GM21786 (cell line): ENCODE measurements around the gene ROMO1.
"Not testable (repeated sequence)": the region's sequence is repeated elsewhere in the genome, so short reads cannot be mapped to it uniquely, and the experiment has no call there.

Experiments used
- ATAC-seq: cut with Tn5 transposase; IDR thresholded peaks from one replicate; pipeline ENCODE4 v1.9.1; 2021; ENCODE audit not compliant: unreplicated experiment

The ROMO1 gene

GRCh38 chr20:35729283-35729807 is 30.1 kb downstream of the ROMO1 start:
- ATAC-seq: no peak

GRCh38 chr20:35729836-35730582 is 30.8 kb downstream of the ROMO1 start:
- no peak for ATAC-seq

GRCh38 chr20:35730583-35731468 is 31.6 kb downstream of the ROMO1 start:
- ATAC-seq: no peak

- no peak for ATAC-seq
Observed at GRCh38 chr20:35731469-35731788, 32.2 kb downstream of the ROMO1 start.

GRCh38 chr20:35731862-35732643 is 32.8 kb downstream of the ROMO1 start:
- ATAC-seq: no peak

- no peak for ATAC-seq
Observed at GRCh38 chr20:35732644-35732982, 33.4 kb downstream of the ROMO1 start.

GRCh38 chr20:35734374-35734773 is 35.2 kb downstream of the ROMO1 start:
- ATAC-seq: no peak

GRCh38 chr20:35734777-35735649 is 35.8 kb downstream of the ROMO1 start:
- ATAC-seq: no peak

- ATAC-seq: no peak
Observed at GRCh38 chr20:35735826-35736470, 36.7 kb downstream of the ROMO1 start.

- no peak for ATAC-seq
Observed at GRCh38 chr20:35737865-35738333, 38.7 kb downstream of the ROMO1 start.

- no peak for ATAC-seq
Observed at GRCh38 chr20:35738410-35739179, 39.4 kb downstream of the ROMO1 start.

- no peak for ATAC-seq
Observed at GRCh38 chr20:35739294-35740163, 40.3 kb downstream of the ROMO1 start.

GRCh38 chr20:35741892-35742740 is 42.9 kb downstream of the ROMO1 start, which contains the start of gene RBM39:
RBM39 (minus strand) TSS chr20:35742260; CDS start chr20:35740874, 1,386 bp downstream.
- peak; percentile 79 for ATAC-seq

GRCh38 chr20:35742741-35743523 is 43.7 kb downstream of the ROMO1 start:
- no peak for ATAC-seq

- no peak for ATAC-seq
Observed at GRCh38 chr20:35743693-35744491, 44.7 kb downstream of the ROMO1 start.

GRCh38 chr20:35744492-35744841 is 45.3 kb downstream of the ROMO1 start:
- not testable (repeated sequence) for ATAC-seq
